ENCODE data around the gene HYLS1. TPM values are rescaled to one million over a fixed set of nuclear protein-coding genes. Genes with fewer than 3 reads are reported as not detected.
"Not testable (repeated sequence)": the region's sequence is repeated elsewhere in the genome, so short reads cannot be mapped to it uniquely, and the experiment has no call there.

Gene HYLS1, protein sequence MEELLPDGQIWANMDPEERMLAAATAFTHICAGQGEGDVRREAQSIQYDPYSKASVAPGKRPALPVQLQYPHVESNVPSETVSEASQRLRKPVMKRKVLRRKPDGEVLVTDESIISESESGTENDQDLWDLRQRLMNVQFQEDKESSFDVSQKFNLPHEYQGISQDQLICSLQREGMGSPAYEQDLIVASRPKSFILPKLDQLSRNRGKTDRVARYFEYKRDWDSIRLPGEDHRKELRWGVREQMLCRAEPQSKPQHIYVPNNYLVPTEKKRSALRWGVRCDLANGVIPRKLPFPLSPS
- total RNA-seq, result 1 to 10 TPM; 4.2 to 9.8 (median 6.4) TPM

GRCh38 chr11:125887373-125888324 lies at the start of gene HYLS1:
TSS of gene HYLS1 (plus strand) at chr11:125887668. CDS start at chr11:125899369, 11,701 bp downstream.
- Histone ChIP-seq H3K9me3 (no peaks in the 10 kb centered on the region), H3K27ac (peak within 1 kb of the TSS; percentile 68 to 99 (median 96)), H3K27me3 (no peaks in the 10 kb centered on the region), H3K36me3 (peaks cover 0 to 7% of the 10 kb centered on the region in 2 donors), H3K4me3 (peak within 1 kb of the TSS; percentile 43 to 94), H3K4me1 (peaks cover 0 to 37% (median 0%) of the 10 kb centered on the region in 3 donors)
- TF ChIP-seq POLR2AphosphoS5 (IDR thresholded peaks at IDR 0.05) (peak; percentile 83), POLR2A (IDR thresholded peaks at IDR 0.05) (peak; percentile 48 to 50), CTCF (IDR thresholded peaks at IDR 0.05) (peak in 3 of 4 experiments; percentile 9 to 69 (median 27)), EP300 (IDR thresholded peaks at IDR 0.05) (no peak)
- WGBS, 2 donors (ENCODE audit: low coverage in 1 of 2), result 0% methylated on average over 1 to 7 of the region's 91 CpGs
- peak; percentile 98 for ATAC-seq

- Histone ChIP-seq H3K4me1 (no peaks in the 10 kb centered on the region), H3K27ac (no peak overlapping the region), H3K36me3 (no peaks in the 10 kb centered on the region), H3K4me3 (no peak overlapping the region), H3K27me3 (no peaks in the 10 kb centered on the region), H3K9me3 (peaks cover 0 to 35% (median 0%) of the 10 kb centered on the region in 3 donors)
- WGBS, 2 donors (ENCODE audit: low coverage in 1 of 2), result 70 to 86% methylated on average over 2 to 3 of the region's 3 CpGs
- no peak for ATAC-seq
- TF ChIP-seq CTCF (IDR thresholded peaks at IDR 0.05) (no peak), EP300 (IDR thresholded peaks at IDR 0.05) (no peak), POLR2AphosphoS5 (IDR thresholded peaks at IDR 0.05) (no peak), POLR2A (IDR thresholded peaks at IDR 0.05) (no peak)
Measured at GRCh38 chr11:125842321-125842948, 45.0 kb upstream of the HYLS1 start.

DNA sequence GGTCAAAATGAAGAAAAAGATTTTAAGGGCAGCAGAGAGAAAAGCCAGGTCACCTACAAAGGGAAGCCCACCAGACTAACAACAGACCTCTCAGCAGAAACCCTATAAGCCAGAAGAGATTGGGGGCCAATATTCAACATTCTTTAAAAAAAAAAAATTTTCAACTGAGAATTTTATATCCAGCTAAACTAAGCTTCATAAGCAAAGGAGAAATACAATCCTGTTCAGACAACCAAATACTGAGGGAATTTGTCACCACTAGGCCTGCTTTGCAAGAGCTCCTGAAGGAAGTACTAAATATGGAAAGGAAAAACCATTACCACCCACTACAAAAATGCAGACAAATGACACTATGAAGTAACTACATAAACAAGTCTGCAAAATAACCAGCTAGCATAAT lies 41.3 kb upstream of the HYLS1 start:
- no peak for ATAC-seq
- no peaks in the 10 kb centered on the region for H3K4me1 ChIP-seq
- no peak overlapping the region for H3K27ac ChIP-seq
- H3K4me3 ChIP-seq, result no peak overlapping the region
- H3K36me3 ChIP-seq, result no peaks in the 10 kb centered on the region
- H3K9me3 ChIP-seq, result peaks cover 0 to 40% (median 0%) of the 10 kb centered on the region in 3 donors
- no peak for TF ChIP-seq POLR2A (IDR thresholded peaks at IDR 0.05)
- TF ChIP-seq EP300 (IDR thresholded peaks at IDR 0.05), result no peak
- no peak for TF ChIP-seq POLR2AphosphoS5 (IDR thresholded peaks at IDR 0.05)
- no peak for TF ChIP-seq CTCF (IDR thresholded peaks at IDR 0.05)
- no peaks in the 10 kb centered on the region for H3K27me3 ChIP-seq

DNA sequence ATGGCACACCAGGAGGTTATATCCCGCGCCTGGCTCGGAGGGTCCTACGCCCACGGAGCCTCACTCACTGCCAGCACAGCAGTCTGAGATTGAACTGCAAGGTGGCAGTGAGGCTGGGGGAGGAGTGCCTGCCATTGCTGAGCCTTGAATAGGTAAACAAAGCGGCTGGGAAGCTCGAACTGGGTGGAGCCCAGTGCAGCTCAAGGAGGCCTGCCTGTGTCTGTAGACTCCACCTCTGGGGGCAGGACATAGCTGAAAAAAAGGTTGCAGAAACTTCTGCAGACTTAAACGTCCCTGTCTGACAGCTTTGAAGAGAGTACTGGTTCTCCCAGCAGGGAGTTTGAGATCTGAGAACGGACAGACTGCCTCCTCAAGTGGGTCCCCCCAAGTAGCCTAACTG lies 29.8 kb upstream of the HYLS1 start:
- H3K4me1 ChIP-seq, H3K36me3 ChIP-seq, H3K27ac ChIP-seq, H3K27me3 ChIP-seq, H3K4me3 ChIP-seq, ATAC-seq: not testable (repeated sequence)
- H3K9me3 ChIP-seq, result peaks cover 0 to 25% (median 0%) of the 10 kb centered on the region in 3 donors
- 72% methylated on average over 3 of the region's 9 CpGs; no CpG with 5 or more reads in 1 of the 2 donors for WGBS, 2 donors (ENCODE audit: low coverage in 1 of 2)

DNA sequence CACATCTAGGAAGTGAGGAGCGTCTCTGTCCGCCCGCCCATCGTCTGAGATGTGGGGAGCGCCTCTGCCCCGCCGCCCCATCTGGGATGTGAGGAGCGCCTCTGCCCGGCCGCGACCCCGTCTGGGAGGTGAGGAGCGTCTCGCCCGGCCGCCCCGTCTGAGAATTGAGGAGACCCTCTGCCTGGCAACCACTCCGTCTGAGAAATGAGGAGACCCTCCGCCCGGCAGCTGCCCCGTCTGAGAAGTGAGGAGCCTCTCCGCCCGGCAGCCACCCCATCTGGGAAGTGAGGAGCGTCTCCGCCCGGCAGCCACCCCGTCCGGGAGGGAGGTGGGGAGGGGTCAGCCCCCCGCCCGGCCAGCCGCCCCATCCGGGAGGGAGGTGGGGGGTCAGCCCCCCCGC lies 24.7 kb upstream of the HYLS1 start:
- ATAC-seq, H3K27me3 ChIP-seq, H3K27ac ChIP-seq, H3K36me3 ChIP-seq, H3K4me1 ChIP-seq, H3K4me3 ChIP-seq: not testable (repeated sequence)
- no CpG with 5 or more reads among the region's 33 CpGs for WGBS, 2 donors (ENCODE audit: low coverage in 1 of 2)
- peaks cover 0 to 16% (median 0%) of the 10 kb centered on the region in 3 donors for H3K9me3 ChIP-seq

GRCh38 chr11:125865354-125865753 lies 22.1 kb upstream of the HYLS1 start:
- not testable (repeated sequence) for H3K4me1 ChIP-seq, H3K9me3 ChIP-seq, H3K27ac ChIP-seq, ATAC-seq, H3K4me3 ChIP-seq, H3K27me3 ChIP-seq, H3K36me3 ChIP-seq
- 94 to 100% methylated on average over 1 to 4 of the region's 4 CpGs for WGBS, 2 donors (ENCODE audit: low coverage in 1 of 2)
